Stimulated activated CD4-positive, alpha-beta T cell treated with anti-CD3 and anti-CD28 coated beads, Interleukin-2, amount 100 ng/mL, for 24 hours (primary cell): ENCODE data around the gene ZNF839.
"Not testable (repeated sequence)": the region's sequence is repeated elsewhere in the genome, so short reads cannot be mapped to it uniquely, and the experiment has no call there.

Experiments
- DNase-seq, 2 donors: peaks; one replicate each; pipeline ENCODE4 v3.0.0-alpha.2; 2020

ZNF839 gene

GRCh38 chr14:102314242-102315011, 5.1 kb upstream of the ZNF839 start:
- peak; percentile 86 for DNase-seq

GRCh38 chr14:102315121-102315520, 4.4 kb upstream of the ZNF839 start:
- DNase-seq = no peak

GRCh38 chr14:102316338-102316742, 3.2 kb upstream of the ZNF839 start:
- DNase-seq = peak in 1 of 2 donors; percentile 34

GRCh38 chr14:102316743-102317563, 2.6 kb upstream of the ZNF839 start:
- peak; percentile 96 to 97 for DNase-seq

GRCh38 chr14:102317564-102318248, 1.8 kb upstream of the ZNF839 start:
- DNase-seq = peak in 1 of 2 donors; percentile 29

GRCh38 chr14:102318781-102319276, 717 bp upstream of the ZNF839 start:
- DNase-seq = no peak

DNA sequence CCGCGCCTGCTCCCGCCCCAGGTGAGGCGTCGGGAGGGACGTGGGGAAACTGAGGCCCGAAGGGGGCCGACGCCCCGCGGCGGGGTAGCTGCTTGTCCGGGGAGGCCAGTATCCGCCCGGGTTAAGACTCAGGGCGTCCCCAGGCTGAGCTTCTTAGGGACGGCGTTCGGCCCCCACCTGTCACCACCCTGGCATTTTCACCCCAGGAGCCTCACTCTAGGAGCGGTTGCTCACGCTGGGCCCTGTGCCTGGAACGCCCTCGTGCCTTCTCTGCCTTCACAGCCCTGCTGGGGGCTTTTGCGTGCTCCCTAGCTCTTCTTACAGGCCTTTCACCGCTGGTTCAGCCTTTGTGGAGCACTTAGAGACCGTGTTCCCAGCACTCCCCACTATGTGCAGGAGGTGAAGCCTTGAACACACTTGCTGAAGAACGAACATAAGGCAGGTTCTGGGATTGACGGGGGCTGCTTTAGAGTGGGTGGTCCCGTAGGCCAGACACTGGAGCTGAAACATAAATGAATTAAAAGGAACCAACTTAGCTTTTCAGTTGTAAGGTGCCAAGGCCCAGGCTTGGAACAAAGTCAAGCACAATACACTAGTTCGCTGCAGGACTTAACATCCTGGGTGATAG, 601 bp downstream of the ZNF839 start:
- peak; percentile 42 to 54 for DNase-seq

GRCh38 chr14:102320671-102321455, 1.3 kb downstream of the ZNF839 start:
- no peak for DNase-seq

DNA sequence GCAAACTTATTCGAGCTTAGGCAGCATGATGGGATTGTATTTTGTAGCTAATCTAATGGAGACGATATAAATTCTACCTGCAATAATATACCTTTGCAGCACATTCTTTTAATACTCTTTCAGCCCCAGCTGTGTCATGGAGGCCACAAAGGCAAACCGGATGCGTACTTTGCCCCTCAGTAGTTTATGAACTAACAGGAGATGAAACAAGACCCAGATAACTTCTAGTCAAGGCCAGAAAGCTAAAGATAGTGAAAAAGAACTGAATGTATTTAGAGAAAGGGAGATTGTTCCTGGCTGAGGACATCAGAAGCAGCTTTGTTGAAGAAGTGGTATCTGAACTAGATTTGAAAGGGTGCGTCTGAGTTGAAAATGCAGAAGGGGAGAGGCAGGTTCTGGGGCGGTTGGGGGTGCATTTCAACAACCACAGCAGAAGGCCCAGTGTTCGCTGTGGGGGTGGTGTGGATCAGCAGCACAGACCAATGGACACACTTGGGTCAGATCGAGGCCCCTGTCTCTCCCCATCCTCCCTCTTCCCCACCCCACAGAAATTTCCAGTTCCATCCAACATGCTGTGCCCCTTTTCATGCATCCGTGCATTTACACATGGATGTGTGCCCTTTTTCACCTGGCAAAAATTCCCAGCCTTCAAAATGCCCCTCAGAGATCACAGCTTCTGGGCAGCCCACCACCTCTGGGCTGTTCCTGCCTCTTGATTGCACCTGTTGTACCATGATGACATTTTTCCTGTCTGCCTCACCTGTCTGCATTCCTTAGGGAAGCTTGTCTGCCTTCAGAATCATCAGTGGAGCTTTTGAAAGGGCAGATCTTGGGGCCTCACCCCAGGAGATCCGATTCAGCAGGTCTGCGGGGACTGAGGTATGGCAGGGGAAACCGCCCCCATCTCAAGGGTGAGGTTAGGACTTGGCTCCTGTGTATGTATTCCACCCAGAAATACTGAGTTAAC, 2.2 kb downstream of the ZNF839 start:
- DNase-seq = no peak

- DNase-seq = peak; percentile 26 to 33
Measured at GRCh38 chr14:102323102-102323501, 3.6 kb downstream of the ZNF839 start.

- DNase-seq = no peak
Measured at GRCh38 chr14:102325791-102326345, 6.3 kb downstream of the ZNF839 start.

DNA sequence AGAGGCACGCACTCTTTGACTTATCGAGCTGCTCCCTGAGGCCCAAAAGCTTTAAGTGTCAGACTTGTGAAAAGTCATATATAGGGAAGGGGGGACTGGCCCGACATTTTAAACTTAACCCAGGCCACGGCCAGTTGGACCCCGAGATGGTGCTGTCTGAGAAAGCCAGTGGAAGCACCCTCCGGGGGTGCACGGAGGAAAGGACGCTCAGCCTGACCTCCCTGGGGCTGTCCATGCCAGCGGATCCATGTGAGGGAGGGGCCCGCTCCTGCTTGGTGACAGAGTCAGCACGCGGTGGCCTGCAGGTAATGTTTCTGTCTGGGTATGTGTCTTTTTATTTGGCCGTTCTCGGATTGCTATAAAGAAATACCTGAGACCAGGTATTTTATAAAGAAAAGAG, 7.0 kb downstream of the ZNF839 start:
- DNase-seq = no peak

DNA sequence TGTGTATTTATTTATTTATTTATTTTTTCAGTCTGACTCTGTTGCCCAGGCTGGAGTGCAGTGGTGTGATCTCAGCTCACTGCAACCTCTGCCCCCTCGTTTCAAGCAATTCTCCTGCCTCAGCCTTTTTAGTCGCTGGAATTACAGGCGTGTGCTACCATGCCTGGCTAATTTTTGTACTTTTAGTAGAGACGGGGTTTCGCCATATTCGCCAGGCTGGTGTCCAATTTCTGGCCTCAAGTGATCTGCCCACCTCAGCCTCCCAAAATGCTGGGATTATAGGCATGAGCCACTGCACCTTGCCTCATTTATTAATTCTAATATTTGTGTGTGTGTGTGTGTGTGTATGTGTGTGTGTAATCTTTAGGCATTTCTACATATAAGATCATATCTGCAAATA, 9.8 kb downstream of the ZNF839 start:
- not testable (repeated sequence) for DNase-seq

GRCh38 chr14:102330806-102331205, 11.3 kb downstream of the ZNF839 start:
- DNase-seq = no peak

GRCh38 chr14:102333390-102333789, 13.8 kb downstream of the ZNF839 start:
- DNase-seq = no peak

- no peak for DNase-seq
Measured at GRCh38 chr14:102333795-102334705, 14.5 kb downstream of the ZNF839 start.

DNA sequence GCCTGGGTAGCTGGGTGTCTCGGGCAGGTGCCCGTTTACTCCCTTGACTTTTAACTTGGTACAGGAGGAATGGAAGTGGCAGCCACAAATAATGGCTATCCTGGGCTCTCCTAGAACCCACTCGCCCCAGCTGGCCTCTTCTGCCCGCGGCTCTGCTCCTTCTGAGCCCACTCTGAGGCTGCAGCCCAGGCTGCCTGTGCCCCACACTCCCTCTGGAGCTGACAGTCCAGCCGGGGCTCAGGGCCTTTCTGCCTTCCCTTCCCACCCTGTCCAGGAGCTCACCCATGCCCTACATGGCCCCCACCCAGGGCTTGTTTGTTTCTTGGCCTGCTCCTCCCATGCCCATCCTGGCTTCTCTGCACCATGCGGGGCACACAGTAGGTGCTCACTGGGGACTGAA, 15.6 kb downstream of the ZNF839 start:
- DNase-seq = no peak

DNA sequence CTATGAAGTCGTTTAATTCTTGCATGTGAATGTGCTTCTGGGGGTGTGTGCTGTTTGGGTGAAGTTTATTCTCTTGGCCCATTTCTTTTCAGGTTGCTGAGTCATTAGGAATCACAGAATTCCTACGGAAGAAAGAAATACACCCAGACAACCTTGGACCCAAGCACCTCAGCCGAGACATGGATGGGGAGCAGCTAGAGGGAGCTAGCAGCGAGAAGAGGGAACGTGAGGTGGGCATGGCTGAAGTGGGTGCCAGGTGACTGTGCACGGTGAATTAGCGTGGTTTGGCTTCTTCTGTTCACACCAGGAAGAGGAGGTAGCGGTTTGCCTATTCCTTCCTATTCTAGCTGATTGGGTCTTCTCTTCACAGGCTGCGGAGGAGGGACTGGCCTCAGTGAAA, 19.2 kb downstream of the ZNF839 start:
- DNase-seq = no peak

DNA sequence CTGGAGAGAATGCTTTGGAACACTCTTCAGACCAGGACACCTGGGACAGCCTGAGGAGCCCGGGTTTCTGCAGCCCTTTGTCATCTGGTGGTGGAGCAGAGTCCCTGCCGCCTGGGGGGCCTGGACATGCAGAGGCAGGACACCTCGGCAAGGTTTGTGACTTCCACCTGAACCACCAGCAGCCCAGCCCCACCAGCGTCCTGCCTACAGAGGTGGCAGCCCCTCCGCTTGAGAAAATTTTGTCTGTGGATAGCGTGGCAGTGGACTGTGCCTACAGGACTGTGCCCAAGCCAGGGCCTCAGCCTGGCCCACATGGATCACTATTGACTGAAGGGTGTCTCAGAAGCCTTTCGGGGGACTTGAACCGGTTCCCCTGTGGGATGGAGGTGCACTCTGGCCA, 22.0 kb downstream of the ZNF839 start:
- no peak for DNase-seq
